ENCODE measurements around the gene LARGE1.

LARGE1 gene

DNA sequence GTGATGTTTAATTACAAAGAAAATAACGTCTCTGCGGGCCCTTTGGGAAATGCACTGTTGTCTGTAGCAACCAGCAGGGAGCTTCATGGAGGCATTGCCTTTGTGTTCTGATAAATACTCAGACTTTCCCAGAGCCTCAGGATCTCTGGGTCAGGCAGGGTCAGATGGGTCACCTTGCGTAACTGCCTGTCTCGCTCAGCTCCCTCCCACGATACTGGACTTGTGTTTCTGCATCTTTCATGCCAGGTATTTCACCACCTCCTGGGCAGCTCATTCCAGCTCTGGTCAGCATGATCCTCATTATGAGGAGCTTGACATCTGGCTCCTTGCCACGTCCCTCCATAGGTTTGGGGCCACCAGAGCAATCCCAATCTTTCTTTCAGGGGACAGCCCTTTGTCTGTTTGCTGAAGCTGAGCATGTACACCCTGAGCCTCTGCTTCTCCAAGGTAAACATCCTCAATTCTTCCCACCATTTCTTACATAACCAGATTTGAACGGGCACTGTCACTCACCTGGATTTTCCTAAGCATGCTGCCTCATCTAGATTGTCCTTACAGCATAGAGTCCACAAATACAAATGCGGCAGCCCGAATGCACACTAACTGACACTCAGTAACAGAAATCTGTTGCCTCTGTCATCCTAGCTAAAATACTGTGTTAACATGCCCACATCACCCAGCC is 162.3 kb downstream of the LARGE1 start:
- DNase-seq, result no peak

- no peak for DNase-seq
These were observed 163.1 kb downstream of the LARGE1 start for GRCh38 chr22:33757041-33757801.

DNA sequence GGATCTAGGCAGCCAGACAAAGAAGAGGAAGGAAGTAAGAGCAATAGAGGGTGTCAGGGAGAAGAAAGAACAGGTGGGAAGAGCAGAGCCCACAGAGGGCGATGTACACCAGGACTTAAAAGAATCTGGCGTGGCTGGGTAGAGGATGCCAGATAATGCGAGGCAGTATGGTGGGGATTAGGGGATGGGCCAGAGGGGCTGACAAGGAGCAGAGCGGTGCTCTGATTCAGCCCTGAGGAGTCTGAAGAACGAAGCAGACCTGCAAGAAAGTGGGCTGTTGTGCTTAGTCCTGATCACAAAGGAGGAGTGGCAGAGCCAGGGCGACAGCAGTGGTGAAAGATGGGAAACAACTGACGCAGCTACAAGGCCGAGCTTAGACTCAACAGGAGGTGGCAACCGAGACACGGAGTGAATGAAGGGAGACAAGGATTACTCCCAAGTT is 163.7 kb downstream of the LARGE1 start:
- no peak for DNase-seq

DNA sequence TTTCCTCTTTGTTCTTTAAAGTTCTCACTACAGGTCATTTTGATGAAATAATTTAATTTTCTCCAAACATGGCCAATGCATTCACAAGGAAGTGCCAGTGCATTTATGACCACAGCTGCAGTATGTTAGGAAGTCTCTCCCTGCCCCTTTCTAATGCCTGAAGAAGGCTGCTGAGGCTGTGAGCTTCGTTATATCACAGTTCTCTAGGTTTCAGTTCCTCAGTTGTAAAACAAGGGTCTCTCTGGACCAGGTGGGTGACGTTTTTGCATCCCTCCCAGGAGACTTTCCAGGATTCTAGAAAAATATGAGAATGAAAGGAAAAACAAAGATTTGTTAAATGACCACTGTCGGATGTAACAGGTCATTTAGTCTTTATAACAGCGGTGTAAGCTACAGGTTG is 171.6 kb downstream of the LARGE1 start:
- DNase-seq, result no peak

DNA sequence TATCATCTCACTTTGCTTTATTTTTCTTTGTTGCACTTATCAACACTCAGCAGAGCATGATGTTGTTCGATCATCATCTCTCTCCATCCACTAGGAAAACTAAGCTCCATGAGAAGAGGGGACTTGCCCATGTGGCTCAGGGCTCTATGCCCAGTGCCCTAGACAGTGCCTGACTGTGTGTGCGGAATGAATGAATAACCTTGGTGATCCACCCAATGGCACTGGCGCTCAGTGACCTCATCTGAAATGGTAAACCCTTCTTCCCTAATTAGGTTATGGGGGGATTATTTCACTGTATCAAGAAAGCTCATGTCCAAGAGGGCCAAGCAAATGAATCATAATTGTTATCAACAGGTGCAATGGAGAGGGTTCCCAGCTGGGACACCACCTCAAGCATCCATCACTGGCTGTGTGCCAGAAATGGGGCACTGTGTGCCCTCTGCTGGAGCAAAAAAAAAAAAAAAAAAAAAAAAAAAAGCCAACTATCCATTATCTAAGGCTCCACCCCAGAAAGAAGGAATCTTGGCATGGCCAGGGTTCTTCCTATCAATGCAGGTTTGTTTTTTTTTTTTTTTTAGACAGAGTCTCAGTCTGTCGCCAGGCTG is 172.6 kb downstream of the LARGE1 start:
- no peak for DNase-seq

DNA sequence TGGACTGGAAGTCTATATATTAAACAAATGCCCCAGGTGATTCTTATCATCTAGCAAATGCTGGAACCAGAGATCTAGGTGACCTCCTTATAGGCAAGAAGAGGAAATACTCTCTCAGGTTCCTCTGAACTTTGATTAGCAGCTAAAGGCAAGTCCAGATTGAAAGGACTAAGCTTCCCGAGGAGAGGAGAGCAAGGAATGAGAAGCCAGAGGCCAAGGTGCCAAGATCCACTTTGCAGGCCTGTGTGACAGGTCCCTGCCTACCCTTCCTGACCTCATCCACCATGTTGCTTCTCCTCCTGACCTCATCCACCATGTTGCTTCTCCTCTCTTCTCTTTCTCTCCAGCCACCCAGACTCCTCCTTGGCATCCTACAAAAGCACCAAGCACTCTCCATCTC is 173.2 kb downstream of the LARGE1 start:
- no peak for DNase-seq

DNA sequence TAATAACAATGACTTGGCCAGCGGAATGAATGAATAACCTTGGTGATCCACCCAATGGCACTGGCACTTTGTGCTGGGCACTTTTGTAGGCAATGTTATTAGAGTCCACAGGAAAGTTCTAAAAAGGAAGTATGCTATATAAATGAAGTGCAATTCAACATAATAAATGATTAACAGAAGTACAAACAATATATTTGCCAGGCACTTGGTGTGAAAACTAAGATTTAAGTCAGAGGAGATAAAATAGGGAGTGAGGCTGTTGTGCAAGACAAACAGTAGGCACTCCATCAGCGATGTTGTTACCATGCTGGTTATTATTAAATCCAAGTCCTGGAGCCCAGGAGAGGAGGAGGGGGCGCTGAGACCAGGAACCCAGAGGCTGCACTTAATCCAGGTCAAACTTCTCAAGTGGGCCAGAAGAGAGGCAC is 173.8 kb downstream of the LARGE1 start:
- no peak for DNase-seq

GRCh38 chr22:33745501-33745900 is 174.8 kb downstream of the LARGE1 start:
- DNase-seq, result no peak

DNA sequence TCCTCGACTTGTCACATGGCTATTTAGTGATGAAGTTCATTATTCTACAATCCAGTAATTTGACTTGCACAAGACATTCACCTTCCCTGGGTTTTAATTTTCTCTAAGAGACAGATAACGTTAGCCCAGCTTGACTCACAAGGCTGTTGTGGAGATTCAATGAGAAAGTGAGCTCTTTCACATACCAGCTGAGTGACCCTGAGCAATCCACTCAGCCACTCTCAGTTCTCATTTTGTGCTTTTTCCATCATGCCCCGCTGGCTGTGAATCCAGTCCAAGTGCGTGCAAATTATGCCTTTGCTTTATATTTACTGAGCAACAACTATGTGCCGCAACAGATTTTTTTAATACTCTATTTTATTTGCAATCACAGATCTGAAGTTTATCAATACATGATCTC is 176.5 kb downstream of the LARGE1 start:
- DNase-seq, result no peak

GRCh38 chr22:33741025-33741424 is 179.3 kb downstream of the LARGE1 start:
- DNase-seq, result no peak

DNA sequence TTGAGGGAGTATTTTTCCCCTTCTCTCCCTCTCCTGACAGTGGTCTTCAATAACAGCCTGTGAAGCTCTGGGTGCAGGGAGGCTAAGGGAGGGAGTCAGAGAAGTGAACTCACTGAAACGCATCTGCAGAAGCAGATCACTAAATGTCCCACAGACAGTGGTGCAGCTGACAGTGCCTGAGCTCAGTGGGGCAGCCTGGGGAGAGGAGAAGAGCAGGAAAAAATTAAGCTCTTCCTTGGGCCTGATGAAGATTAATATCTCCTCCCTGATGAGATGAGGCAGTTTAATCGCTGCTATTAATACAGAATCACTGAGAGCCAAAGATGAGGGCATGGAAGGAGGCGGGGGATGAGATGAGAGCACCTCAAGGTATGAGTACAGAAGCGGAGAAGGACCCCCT is 180.8 kb downstream of the LARGE1 start:
- no peak for DNase-seq

GRCh38 chr22:33737662-33738061 is 182.6 kb downstream of the LARGE1 start:
- DNase-seq, result no peak

GRCh38 chr22:33735978-33736377 is 184.3 kb downstream of the LARGE1 start:
- DNase-seq, result no peak

DNA sequence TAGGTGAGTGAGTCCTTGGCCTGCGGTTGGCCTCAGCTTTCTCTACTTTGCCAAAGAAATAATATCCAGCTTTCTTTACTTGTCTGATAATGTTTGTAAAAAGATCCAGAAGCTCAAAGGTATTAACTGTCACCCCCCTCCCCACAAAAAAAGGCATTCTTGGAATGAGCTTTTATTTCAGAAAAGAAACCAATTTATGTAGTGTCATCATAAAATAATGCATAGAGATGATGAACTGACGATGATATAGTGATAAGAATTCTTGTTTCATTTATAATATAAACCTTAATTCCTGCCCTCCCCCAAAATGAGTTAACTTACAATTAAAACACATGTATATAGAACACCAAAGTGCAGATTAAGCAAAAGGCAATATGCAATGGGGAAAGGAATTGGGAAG is 191.4 kb downstream of the LARGE1 start:
- DNase-seq, result no peak

DNA sequence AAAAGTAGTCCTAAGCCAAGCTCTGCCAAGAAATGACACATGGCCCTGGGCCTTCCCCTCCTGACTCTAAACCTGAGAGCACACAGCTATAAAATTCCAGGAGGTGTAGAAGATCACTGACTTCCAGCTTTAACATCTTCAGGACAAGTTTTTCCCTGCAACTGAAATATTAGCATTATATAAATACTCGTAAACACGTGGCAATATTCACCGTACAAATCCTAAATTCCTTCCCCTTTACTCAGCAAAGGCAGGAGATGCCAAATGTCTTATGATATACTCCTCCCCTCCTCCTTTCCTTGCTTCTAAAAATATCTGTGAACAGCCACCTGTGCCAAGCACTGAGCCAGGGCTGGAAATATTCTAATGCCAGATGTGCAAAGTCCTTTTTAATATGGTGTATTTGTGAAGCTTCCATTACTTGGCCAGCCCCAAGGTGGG is 194.0 kb downstream of the LARGE1 start:
- no peak for DNase-seq

- DNase-seq, result no peak
These were observed 196.4 kb downstream of the LARGE1 start for GRCh38 chr22:33723915-33724314.

GRCh38 chr22:33722816-33723215 is 197.5 kb downstream of the LARGE1 start:
- DNase-seq, result no peak

- no peak for DNase-seq
These were observed 200.0 kb downstream of the LARGE1 start for GRCh38 chr22:33720166-33720878.

DNA sequence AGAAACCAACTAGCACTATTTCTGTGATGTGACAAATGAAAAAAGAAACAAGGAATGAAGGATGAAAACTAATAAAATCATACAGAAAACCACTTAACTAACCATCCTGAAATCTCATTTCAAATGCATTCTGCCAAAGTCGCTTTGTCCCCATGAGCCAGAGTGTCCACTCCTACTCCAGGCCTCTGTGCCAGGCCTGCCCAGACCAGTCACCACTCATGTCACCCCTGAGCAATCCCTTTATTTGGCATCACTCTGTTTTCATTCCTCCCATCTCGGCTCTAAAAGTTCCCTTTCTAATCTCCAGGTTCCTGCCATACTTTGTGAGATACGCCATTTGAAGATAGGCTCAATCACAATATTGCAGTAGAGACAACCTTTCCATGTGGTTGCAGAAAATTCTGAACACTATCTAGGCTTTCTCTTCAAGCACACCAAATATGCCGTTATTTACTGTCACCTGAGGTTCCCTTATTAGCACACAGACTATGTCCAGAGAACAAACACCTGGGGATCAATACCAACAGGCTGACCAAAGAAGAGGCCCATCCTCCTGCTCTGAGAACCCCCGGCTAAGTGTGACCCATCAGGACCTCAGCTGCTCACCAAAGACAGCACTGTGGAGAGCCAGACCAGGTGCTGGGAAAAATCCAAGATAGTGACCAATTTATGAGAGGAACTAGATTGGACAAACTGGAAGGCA is 202.4 kb downstream of the LARGE1 start:
- no peak for DNase-seq

DNA sequence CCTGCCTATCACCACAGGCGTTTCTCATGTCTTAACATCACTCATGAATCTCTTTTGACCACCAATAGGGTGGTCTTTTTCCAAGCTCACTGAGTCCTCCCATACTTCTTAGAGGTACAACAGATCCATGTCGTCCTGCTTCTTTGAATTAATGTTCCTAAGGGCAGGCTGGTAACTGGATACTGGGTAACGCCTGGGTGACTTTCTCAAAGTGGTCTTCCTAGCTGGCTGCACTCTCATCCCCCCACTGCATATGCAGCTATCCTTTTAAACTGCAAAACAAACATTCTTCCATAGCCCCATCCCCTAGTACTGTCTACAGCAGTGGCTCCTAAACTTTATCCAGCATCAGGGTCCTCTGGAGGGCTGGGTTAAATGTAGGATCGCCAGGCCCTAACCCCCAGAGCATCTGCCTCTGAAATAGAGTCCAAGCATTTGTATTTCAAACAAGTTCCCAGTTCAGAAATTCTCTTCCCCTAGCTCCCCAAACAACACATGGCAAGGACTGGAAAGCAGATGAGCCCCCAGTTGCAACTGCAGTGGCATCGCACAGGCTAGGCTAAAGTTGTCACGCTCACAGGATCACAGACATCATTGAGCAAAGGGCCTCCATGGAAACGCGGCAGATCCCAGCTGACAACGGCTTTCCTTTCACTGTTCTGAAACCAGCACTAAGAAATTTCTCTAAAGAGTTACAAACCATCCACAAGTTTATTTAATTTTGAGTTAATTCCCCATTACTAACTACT is 204.9 kb downstream of the LARGE1 start:
- DNase-seq, result no peak

DNA sequence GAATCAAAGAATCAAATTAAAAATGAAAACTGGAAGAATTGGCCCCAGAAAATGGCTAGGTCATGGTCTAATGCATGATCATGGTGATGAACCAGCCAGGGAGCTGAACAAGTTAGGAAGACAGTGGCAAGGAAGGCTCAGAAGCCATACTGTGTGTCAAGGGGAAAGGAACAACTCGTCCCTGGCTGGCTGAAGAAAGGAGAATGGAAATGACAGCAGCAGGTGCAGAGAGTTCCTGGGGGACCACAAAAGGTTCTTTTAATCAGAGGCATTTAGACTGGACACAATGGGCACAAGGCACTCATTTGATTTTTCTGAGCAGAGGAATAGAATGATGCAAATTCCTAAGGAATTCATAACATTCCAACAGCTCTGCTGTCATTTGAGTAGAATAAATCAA is 209.9 kb downstream of the LARGE1 start:
- no peak for DNase-seq

GRCh38 chr22:33707581-33707980 is 212.7 kb downstream of the LARGE1 start:
- DNase-seq, result no peak
